Adrenal gland (tissue), 5 donors: Measurements from ENCODE around the gene PNRC1.
"Not testable (repeated sequence)": the region's sequence is repeated elsewhere in the genome, so short reads cannot be mapped to it uniquely, and the experiment has no call there.

ENCODE experiments used
- POLR2A ChIP-seq, 2 donors: fragments of 450-650 bp; IDR thresholded peaks; one replicate each; pipeline ENCODE4 v1.6.1; 2017; ENCODE audit warnings: antibody characterized with exemption in 2 of 2, mild to moderate bottlenecking in 2 of 2, moderate library complexity in 1 of 2
- TF ChIP-seq, protein P1 (sequence below), 6 experiments: fragments of 450-650 bp in 4 of 6; fragments of 200-600 bp in 2 of 6; sonication (generic) in 1 of 6; IDR thresholded peaks; 1 replicate in 5 of 6; 2 replicates in 1 of 6; pipeline versions ENCODE4 v1.5.1 to v1.8.0; 2016 to 2021; ENCODE audit warnings: antibody characterized with exemption in 6 of 6, mild to moderate bottlenecking in 2 of 6, moderate library complexity in 1 of 6
- donor health status: DM: no; HTN: no; CAD: no.

GRCh38 chr6:89034116-89034515, 46.4 kb upstream of the PNRC1 start:
- TF ChIP-seq, protein P1, sequence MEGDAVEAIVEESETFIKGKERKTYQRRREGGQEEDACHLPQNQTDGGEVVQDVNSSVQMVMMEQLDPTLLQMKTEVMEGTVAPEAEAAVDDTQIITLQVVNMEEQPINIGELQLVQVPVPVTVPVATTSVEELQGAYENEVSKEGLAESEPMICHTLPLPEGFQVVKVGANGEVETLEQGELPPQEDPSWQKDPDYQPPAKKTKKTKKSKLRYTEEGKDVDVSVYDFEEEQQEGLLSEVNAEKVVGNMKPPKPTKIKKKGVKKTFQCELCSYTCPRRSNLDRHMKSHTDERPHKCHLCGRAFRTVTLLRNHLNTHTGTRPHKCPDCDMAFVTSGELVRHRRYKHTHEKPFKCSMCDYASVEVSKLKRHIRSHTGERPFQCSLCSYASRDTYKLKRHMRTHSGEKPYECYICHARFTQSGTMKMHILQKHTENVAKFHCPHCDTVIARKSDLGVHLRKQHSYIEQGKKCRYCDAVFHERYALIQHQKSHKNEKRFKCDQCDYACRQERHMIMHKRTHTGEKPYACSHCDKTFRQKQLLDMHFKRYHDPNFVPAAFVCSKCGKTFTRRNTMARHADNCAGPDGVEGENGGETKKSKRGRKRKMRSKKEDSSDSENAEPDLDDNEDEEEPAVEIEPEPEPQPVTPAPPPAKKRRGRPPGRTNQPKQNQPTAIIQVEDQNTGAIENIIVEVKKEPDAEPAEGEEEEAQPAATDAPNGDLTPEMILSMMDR (IDR thresholded peaks at IDR 0.05): not testable (repeated sequence)
- not testable (repeated sequence) for TF ChIP-seq POLR2A (IDR thresholded peaks at IDR 0.05)
